Subcutaneous abdominal adipose tissue (tissue), 5 donors: Measurements from ENCODE around the gene ATPAF1.

ENCODE experiments used
- H3K27ac ChIP-seq: one replicate; pipeline ENCODE4 v1.7.0; 2013; ENCODE audit warnings: low read depth, mild to moderate bottlenecking, inconsistent platforms, low read length, moderate library complexity
- H3K27me3 ChIP-seq, 5 donors: one replicate each; pipeline ENCODE4 v1.7.0; 2013; ENCODE audit warnings: low read length in 5 of 5, inconsistent platforms in 1 of 5; ENCODE audit not compliant: control insufficient read depth in 5 of 5, insufficient read depth in 4 of 5
- H3K36me3 ChIP-seq, 5 donors: one replicate each; pipeline ENCODE4 v1.7.0; 2013; ENCODE audit warnings: low read length in 5 of 5; ENCODE audit not compliant: control insufficient read depth in 5 of 5, insufficient read depth in 5 of 5
- H3K4me1 ChIP-seq, 5 donors: one replicate each; pipeline ENCODE4 v1.7.0; 2013; ENCODE audit warnings: low read length in 5 of 5, mild to moderate bottlenecking in 3 of 5, moderate library complexity in 1 of 5; ENCODE audit not compliant: control insufficient read depth in 5 of 5, insufficient read depth in 5 of 5
- H3K4me3 ChIP-seq, 5 donors: one replicate each; pipeline ENCODE4 v1.7.0; 2013; ENCODE audit warnings: low read length in 5 of 5, low read depth in 1 of 5
- H3K9ac ChIP-seq, 5 donors: one replicate each; pipeline ENCODE4 v1.7.0; 2013; ENCODE audit warnings: low read length in 5 of 5, mild to moderate bottlenecking in 4 of 5, moderate library complexity in 3 of 5
- H3K9me3 ChIP-seq, 5 donors: one replicate each; pipeline ENCODE4 v1.7.0; 2013; ENCODE audit warnings: low read length in 5 of 5; ENCODE audit not compliant: control insufficient read depth in 5 of 5
- donor health status: healthy.
- donor health status: healthy.
- donor health status: healthy.
- donor health status: healthy.
- donor health status: healthy.

The ATPAF1 gene

GRCh38 chr1:46585312-46585938, 82.7 kb downstream of the ATPAF1 start:
- Histone ChIP-seq H3K27ac (no peak overlapping the region), H3K4me3 (no peak overlapping the region), H3K36me3 (peaks cover 18 to 73% (median 65%) of the 10 kb centered on the region in 5 donors), H3K9me3 (no peaks in the 10 kb centered on the region), H3K27me3 (no peaks in the 10 kb centered on the region), H3K4me1 (peaks cover 0 to 39% (median 23%) of the 10 kb centered on the region in 5 donors), H3K9ac (no peak overlapping the region)

- Histone ChIP-seq H3K9me3 (no peaks in the 10 kb centered on the region), H3K36me3 (peaks cover 16 to 75% (median 65%) of the 10 kb centered on the region in 5 donors), H3K27ac (no peak overlapping the region), H3K4me3 (no peak overlapping the region), H3K4me1 (peaks cover 0 to 51% (median 25%) of the 10 kb centered on the region in 5 donors), H3K9ac (no peak overlapping the region), H3K27me3 (no peaks in the 10 kb centered on the region)
Observed at GRCh38 chr1:46583494-46583893, 84.7 kb downstream of the ATPAF1 start.

DNA sequence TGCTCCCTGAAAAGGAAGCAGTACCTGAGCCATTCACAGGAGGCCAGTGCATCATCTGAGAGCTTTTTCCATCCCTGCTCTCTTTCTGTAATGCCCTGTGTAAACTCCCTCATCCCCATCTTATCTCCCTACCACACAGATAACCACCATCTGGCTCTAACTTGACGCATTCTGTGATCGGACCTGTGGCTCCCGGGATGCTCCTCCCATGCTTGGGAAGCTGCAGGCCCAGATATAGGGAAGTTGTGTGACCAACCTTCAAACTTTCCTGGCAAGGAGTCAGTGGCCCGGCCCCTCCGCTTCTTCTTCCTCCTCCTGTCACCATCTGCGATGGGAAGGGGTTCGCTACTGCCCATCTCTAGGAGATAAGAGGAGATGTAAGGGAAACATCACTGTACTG, 85.2 kb downstream of the ATPAF1 start:
- H3K4me3 ChIP-seq = no peak overlapping the region
- H3K36me3 ChIP-seq = peaks cover 16 to 80% (median 69%) of the 10 kb centered on the region in 5 donors
- H3K9me3 ChIP-seq = no peaks in the 10 kb centered on the region
- no peak overlapping the region for H3K27ac ChIP-seq
- peaks cover 0 to 51% (median 25%) of the 10 kb centered on the region in 5 donors for H3K4me1 ChIP-seq
- H3K9ac ChIP-seq = no peak overlapping the region
- H3K27me3 ChIP-seq = no peaks in the 10 kb centered on the region
